AG08396 (cell line): ENCODE measurements around the gene E2F2.

ENCODE experiments used
- DNase-seq: peaks from one replicate; pipeline ENCODE4 v3.0.0; 2012; ENCODE audit warnings: low spot score, mixed read lengths

Gene E2F2

DNA sequence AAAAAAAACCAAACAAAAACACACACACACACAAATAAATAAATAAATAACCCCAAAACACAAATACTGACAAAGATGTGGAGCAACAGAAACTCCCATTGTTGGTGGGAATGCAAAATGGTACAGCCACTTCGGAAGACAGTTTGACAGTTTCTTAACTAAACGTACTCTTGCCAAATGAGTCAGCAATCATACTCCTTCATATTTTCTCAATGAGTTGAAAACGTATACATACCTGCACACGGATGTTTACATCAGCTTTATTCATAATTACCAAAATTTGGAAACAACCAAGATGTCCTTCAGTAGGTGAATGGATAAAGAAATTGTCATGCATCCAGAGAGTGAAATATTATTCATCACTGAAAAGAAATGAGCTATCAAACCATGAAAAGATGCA lies 70.5 kb downstream of the E2F2 start:
- DNase-seq: no peak

DNA sequence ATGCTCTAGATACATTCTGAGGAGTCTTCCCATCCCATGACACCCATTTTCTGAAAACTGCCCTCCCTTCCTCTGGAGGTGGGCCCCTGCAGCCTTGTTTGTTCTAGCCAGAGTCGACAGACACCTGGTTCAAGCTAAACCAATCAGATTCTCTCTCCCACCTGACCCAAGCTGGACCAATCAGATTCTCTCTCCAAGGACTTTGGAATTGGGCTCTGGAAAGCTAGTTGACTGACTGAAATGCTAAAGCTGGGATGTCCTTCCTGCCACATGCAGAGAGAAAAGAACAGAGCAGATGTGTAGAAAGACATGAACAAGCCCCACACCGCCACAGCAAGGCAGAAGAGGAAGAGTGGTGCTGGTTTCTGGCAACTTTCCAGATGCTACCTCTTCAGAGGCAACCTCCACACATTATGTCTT lies 71.7 kb downstream of the E2F2 start:
- no peak for DNase-seq
